ENCODE measurements around the gene C2CD4A.

Gene C2CD4A

DNA sequence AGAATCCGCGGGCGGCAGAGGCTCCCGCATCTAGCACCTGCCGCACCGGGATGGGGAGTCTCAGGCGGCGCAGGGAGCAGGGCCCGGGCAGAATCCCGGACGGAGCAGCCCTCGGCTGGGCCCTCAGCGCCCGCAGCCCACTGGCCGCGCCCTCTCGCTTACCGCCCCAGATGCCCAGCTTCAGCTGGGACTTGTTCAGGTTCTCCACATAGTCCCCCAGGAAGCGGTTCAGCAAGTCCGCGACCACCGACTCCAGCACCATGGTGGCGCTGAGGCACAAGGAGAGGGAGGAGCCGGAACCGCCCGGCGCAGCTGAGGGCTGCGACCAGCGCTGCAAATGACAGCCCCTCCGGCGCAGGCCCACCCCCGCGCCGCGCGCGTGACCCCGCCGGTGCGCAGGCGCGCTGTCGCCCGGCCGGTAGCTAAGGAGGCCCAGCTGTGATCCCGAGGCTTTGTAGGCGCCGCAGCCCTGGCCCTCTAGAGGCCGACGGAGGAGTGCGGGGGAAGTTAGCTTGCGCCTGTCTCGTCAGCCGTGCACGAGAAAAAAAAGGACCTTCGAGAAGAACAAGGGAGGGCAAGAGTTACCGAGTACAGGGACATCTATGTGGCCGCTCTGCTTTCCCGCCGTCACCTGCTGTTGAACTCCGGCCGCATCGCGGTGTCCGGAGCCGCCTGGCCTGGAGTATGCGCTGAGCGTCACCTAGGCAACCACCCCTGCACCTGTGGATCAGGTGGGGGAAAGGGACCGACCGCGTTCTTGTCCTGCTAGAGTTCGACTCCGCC lies 6.5 kb upstream of the C2CD4A start, which contains the start of gene VPS13C:
Gene VPS13C (minus strand): TSS at position 335 of the 783 bp plus-strand sequence. CDS start 73 bp downstream, at position 262.
- peak; percentile 84 to 85 for DNase-seq (ENCODE audit: low read depth in 2 of 2)

- DNase-seq (ENCODE audit: low read depth in 2 of 2), result no peak
Observed at GRCh38 chr15:62060896-62061280, 5.9 kb upstream of the C2CD4A start.

DNA sequence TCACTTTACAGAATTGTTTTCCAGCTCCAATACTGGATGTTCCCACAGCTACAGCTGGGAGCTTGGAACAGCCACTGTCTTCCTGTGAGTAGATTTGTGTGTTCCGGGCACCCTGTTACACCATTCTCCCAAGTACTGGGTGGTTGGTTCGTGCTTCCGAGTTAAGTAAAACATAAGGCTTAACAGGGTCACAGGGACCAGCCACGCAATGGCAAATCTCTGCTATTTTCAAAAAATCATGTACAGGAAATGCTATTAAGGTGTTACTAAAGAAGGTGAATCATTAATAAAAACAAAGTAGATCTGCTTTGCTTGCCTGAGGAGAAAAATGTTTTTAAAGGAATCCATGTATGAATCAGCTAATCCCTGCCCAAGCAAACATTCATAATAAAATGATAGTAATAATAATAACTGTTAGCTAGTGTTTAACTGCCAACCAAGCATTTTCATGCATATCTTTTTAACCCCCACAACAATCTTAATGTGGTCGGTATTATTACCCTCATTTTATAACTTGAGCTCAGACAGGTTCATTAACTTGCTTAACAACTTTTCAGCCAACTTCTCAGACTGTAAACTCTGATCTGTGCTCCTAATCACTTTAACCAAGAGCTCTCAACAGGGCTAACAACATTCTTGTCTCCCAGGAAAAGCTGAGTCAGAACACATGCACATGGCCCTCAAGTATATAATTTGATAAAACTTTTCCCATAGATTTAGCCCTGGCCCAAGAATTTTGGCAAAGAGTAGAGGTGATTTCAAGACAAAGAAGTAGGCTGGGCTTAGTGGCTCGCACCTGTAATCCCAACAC lies 2.7 kb upstream of the C2CD4A start:
- no peak for DNase-seq (ENCODE audit: low read depth in 2 of 2)

DNA sequence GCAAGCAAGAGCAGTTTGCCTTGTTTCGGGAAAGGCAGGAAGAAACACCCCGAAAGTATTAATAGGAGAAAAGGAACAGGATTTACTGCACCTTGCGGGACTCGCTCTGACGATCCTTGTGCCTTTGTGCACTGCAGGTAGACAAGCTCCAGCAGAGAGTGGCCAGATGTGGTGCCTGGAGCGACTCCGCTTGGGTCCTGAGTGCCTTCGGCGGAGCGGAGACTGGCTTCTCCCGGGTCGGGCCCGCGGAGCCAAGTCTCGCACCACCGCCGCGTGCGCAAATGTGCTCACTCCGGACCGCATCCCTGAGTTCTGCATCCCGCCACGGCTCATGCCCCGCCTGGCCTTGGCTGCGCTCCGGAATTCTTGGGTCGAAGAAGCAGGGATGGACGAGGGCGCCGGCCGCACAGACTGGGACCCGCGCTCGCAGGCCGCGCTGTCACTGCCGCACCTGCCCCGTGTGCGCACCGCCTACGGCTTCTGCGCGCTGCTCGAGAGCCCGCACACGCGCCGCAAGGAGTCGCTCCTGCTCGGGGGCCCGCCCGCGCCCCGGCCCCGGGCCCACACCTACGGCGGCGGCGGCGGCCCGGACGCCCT lies 769 bp downstream of the C2CD4A start:
- no peak for DNase-seq (ENCODE audit: low read depth in 2 of 2)

- peak in 1 of 2 donors; percentile 10 for DNase-seq (ENCODE audit: low read depth in 2 of 2)
Observed at GRCh38 chr15:62068071-62068809, 1.5 kb downstream of the C2CD4A start.

GRCh38 chr15:62068810-62069167 lies 2.0 kb downstream of the C2CD4A start:
- DNase-seq (ENCODE audit: low read depth in 2 of 2), result no peak

- DNase-seq (ENCODE audit: low read depth in 2 of 2), result no peak
Observed at GRCh38 chr15:62069551-62069950, 2.8 kb downstream of the C2CD4A start.

DNA sequence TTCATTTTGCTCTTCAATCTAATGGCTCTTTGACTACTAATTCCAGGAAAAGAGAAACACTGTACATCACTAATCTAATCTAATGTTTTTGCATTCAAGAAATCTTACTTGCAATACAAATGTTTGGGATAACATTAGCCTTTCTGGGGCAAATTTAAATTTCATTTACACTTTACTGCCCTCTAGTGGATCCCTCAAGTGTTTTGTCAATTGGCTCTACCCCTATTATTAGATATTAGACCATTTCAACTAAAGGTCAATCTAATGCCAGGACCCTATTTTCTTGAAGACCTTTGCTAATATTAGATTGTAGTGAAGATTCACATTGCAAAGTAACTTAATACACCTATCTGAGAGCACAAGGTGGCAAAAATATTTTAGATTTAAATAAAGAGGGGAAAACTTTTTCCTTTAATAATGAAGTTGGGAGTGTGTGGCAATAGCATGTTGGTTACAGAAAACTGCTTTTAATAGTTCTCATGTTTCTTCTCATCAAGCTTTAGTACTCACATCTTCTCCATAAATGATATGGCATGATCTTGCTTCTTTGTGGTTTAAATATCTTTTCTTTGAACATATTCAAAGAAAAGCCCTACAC lies 5.0 kb downstream of the C2CD4A start:
- DNase-seq (ENCODE audit: low read depth in 2 of 2), result no peak

GRCh38 chr15:62075595-62076277 lies 9.0 kb downstream of the C2CD4A start:
- no peak for DNase-seq (ENCODE audit: low read depth in 2 of 2)

DNA sequence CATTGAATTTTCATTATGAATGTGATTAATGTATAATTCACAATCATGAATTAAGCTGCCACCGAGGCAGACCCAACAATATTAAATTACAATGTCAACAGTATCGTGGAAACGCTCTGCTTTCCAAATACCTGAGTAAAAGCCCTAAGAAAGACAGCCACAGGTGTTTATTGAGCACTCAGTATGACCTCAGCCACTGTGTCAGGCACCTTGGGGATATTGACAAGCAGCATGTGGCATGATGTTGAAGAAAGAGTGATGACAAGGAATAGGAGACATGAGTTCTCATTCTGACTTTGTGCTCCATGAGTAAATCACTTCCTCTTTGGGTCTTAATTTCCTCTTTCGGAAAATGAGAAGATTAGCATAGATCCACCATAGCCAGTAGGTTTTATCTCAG lies 12.8 kb downstream of the C2CD4A start:
- no peak for DNase-seq (ENCODE audit: low read depth in 2 of 2)

- no peak for DNase-seq (ENCODE audit: low read depth in 2 of 2)
Observed at GRCh38 chr15:62083194-62084154, 16.7 kb downstream of the C2CD4A start.

DNA sequence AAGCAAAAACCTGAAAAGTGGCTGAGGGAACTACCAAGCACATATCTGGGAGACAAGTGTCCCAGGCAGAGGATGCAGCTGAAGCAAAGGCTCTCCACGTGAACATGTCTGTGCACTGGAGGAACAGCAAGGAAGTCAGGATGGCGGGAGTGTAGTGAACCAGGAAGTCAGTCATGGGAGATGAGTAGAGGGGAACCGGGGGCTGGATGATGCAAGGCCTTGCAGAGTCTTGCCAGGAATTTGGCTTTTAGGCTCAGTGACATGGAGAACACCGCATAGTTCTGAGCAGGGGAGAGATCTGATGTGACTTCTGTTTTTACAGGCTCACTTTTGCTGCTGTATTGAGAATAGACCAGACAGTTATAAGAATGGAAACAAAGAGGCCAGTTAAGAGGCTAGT lies 19.0 kb downstream of the C2CD4A start:
- no peak for DNase-seq (ENCODE audit: low read depth in 2 of 2)

- no peak for DNase-seq (ENCODE audit: low read depth in 2 of 2)
Observed at GRCh38 chr15:62087671-62088352, 21.0 kb downstream of the C2CD4A start.

GRCh38 chr15:62088353-62088693 lies 21.5 kb downstream of the C2CD4A start:
- no peak for DNase-seq (ENCODE audit: low read depth in 2 of 2)

DNA sequence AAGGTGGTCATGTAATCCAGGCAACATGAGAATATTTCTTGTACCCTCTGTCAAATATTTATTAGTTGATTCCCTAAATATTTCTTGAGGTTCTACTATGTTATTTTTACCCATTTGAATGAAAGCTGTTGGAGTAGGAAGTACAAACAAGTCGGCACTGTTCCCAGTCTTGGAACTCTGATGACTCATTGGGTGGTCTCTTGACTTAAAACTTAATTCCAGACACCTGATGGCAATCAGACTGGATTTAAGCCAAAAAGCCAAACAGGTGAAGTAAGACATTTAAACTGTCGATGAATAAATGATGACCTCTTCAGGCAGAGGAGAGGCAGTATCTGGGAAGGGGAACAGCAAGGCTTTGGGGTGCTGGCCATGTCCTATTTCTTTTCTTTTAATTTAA lies 22.8 kb downstream of the C2CD4A start:
- no peak for DNase-seq (ENCODE audit: low read depth in 2 of 2)

GRCh38 chr15:62090988-62091387 lies 24.2 kb downstream of the C2CD4A start:
- DNase-seq (ENCODE audit: low read depth in 2 of 2), result no peak

- DNase-seq (ENCODE audit: low read depth in 2 of 2), result no peak
Observed at GRCh38 chr15:62093809-62094208, 27.0 kb downstream of the C2CD4A start.

DNA sequence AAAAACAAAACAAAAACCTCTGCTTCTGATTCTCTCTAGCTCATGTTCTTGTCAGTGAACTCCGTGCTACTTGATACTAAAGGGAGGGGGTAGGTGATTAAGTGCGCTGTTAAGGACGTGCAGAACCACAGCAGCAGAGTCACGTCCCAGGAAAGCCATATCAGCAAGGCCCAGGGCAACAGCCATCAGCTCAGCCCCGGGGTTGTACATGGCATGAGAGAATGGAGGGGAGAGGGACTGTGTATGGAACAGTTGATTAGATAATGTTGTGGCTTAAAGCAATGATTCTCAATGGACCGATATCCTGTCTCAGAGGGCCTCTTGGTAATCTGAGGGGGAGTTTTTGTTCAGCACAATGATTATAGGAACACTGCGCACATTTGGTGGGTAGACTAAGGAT lies 27.6 kb downstream of the C2CD4A start:
- DNase-seq (ENCODE audit: low read depth in 2 of 2), result no peak

GRCh38 chr15:62099094-62099601 lies 32.4 kb downstream of the C2CD4A start:
- no peak for DNase-seq (ENCODE audit: low read depth in 2 of 2)

Data from stimulated activated CD8-positive, alpha-beta memory T cell treated with anti-CD3 and anti-CD28 coated beads, Interleukin-2, amount 100 ng/mL, for 48 hours (primary cell).